ENCODE measurements around the gene BRWD1. TPM values are rescaled to one million over a fixed set of nuclear protein-coding genes. Genes with fewer than 3 reads are reported as not detected.

The BRWD1 gene
- total RNA-seq, 2 experiments from 2014 or later = 39.5 to 45.3 TPM

DNA sequence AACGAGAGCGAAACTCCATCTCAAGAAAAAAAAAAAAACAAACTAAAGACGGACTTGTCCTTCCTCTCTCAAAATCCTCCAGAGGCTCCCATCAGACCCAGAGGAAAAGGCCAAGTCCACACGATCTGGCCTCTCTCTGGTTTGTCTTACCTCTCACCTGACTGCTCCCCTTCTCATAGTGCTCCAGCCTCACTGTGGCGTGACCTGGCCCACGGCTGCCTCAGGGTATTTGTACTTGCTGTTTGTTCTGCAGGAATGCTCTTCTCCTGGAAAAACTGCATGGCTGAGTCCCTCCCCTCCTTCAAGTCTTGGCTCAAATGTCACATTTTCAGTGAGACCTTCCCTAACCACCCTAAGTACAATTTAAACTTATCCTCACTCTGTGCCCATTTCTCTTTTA, 8.0 kb upstream of the BRWD1 start:
- Mint-ChIP-seq H3K27me3 (peaks cover 1% of the 10 kb centered on the region), H3K4me1 (no peaks in the 10 kb centered on the region), H3K4me3 (no peak overlapping the region), H3K36me3 (ENCODE audit: low read depth) (no peaks in the 10 kb centered on the region), H3K27ac (no peak overlapping the region), H3K9me3 (no peaks in the 10 kb centered on the region)
- no peak for DNase-seq
- ChIA-PET POLR2A (interaction anchor here (1.0 kb wide), 1 partner anchor 9 kb away, joined by 3 read pairs; no protein-coding TSS in a partner anchor), CTCF (no interaction called here)

GRCh38 chr21:39319814-39320332, 6.4 kb upstream of the BRWD1 start:
- Mint-ChIP-seq H3K27ac (no peak overlapping the region), H3K4me1 (peaks cover 11% of the 10 kb centered on the region), H3K27me3 (peaks cover 1% of the 10 kb centered on the region), H3K36me3 (ENCODE audit: low read depth) (no peaks in the 10 kb centered on the region), H3K4me3 (no peak overlapping the region), H3K9me3 (no peaks in the 10 kb centered on the region)
- CTCF ChIA-PET = no interaction called here
- POLR2A ChIA-PET = no interaction called here
- DNase-seq = no peak

- Mint-ChIP-seq H3K27me3 (no peaks in the 10 kb centered on the region), H3K9me3 (no peaks in the 10 kb centered on the region), H3K27ac (no peak overlapping the region), H3K4me3 (no peak overlapping the region), H3K36me3 (ENCODE audit: low read depth) (no peaks in the 10 kb centered on the region), H3K4me1 (peaks cover 16% of the 10 kb centered on the region)
- CTCF ChIA-PET = no interaction called here
- POLR2A ChIA-PET = no interaction called here
- DNase-seq = no peak
Measured at GRCh38 chr21:39319251-39319756, 5.9 kb upstream of the BRWD1 start.

- no peak overlapping the region for H3K27ac Mint-ChIP-seq
- POLR2A ChIA-PET = interaction anchor here (1.0 to 7.3 kb wide), 2 partner anchors 29 to 134 kb away, joined by 4 to 197 read pairs; partner anchors contain the start of gene HMGN1
- CTCF ChIA-PET = interaction anchor here (0.6 to 1.0 kb wide), 3 partner anchors 31 to 69 kb away, joined by 3 read pairs; no protein-coding TSS in a partner anchor
- DNase-seq = no peak
- H3K4me1 Mint-ChIP-seq = peaks cover 20% of the 10 kb centered on the region
- H3K27me3 Mint-ChIP-seq = no peaks in the 10 kb centered on the region
- no peaks in the 10 kb centered on the region for H3K36me3 Mint-ChIP-seq (ENCODE audit: low read depth)
- no peak overlapping the region for H3K4me3 Mint-ChIP-seq
- no peaks in the 10 kb centered on the region for H3K9me3 Mint-ChIP-seq
Measured at GRCh38 chr21:39318091-39318959, 4.9 kb upstream of the BRWD1 start.

- DNase-seq = no peak
- peaks cover 20% of the 10 kb centered on the region for H3K4me1 Mint-ChIP-seq
- no peak overlapping the region for H3K4me3 Mint-ChIP-seq
- H3K27me3 Mint-ChIP-seq = no peaks in the 10 kb centered on the region
- ChIA-PET CTCF (interaction anchor here (0.6 to 1.0 kb wide), 3 partner anchors 32 to 70 kb away, joined by 3 read pairs; no protein-coding TSS in a partner anchor), POLR2A (interaction anchor here (1.0 to 7.3 kb wide), 2 partner anchors 29 to 133 kb away, joined by 4 to 197 read pairs; partner anchors contain the start of gene HMGN1)
- peaks cover under 1% of the 10 kb centered on the region for H3K36me3 Mint-ChIP-seq (ENCODE audit: low read depth)
- no peaks in the 10 kb centered on the region for H3K9me3 Mint-ChIP-seq
- H3K27ac Mint-ChIP-seq = no peak overlapping the region
Measured at GRCh38 chr21:39317134-39318090, 4.0 kb upstream of the BRWD1 start.

- H3K9me3 Mint-ChIP-seq = no peaks in the 10 kb centered on the region
- H3K27ac Mint-ChIP-seq = no peak overlapping the region
- H3K27me3 Mint-ChIP-seq = no peaks in the 10 kb centered on the region
- no peak overlapping the region for H3K4me3 Mint-ChIP-seq
- ChIA-PET POLR2A (interaction anchor here (1.0 to 7.3 kb wide), 2 partner anchors 10 to 30 kb away, joined by 3 to 197 read pairs; partner anchors contain the start of gene HMGN1), CTCF (no interaction called here)
- peaks cover 8% of the 10 kb centered on the region for H3K36me3 Mint-ChIP-seq (ENCODE audit: low read depth)
- H3K4me1 Mint-ChIP-seq = peaks cover 25% of the 10 kb centered on the region
- DNase-seq = no peak
Measured at GRCh38 chr21:39316729-39317128, 3.3 kb upstream of the BRWD1 start.

DNA sequence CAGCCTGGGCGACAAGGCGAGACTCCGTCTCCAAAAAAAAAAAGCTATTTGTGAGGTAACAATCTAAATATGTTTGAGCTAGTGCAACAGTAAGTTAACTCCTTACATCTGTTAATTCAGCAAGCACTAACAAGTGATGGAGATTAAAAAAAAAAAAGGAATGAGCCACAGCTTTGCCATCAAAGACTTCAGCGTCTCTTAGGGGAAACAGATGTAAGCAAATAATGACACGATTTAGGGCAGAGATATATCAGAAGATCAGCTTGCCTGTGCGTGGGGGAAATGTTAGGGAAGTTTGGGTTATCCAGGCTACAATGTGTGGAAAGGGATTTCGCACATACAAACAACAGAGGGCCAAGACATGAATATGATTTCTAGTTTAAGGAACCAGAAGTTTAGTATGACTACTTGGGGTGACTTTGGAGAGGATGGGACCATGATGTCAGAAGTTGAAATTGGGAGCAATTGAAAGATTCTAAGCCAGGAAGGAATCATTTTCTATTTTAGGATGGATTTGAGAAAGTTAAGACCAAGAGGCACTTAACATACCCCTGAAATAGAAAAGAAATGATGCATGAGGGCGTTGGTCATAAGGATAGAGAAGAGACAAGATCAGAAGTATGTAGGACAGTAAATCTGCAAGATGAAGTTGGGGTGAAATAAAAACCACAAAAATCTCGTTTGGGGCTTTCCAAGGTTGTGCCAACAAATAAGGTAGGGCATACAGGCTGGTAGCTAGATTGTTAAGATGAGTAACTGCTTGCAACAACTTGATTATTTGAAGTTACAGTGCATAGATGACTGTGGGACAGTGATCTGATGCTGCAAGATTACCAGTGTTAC, 2.4 kb upstream of the BRWD1 start:
- H3K4me3 Mint-ChIP-seq = no peak overlapping the region
- no peaks in the 10 kb centered on the region for H3K9me3 Mint-ChIP-seq
- ChIA-PET CTCF (interaction anchor here (1.4 kb wide), 1 partner anchor 72 kb away, joined by 5 read pairs; no protein-coding TSS in a partner anchor), POLR2A (interaction anchor here (1.0 to 7.3 kb wide), 7 partner anchors 7 to 131 kb away, joined by 3 to 197 read pairs (median 18); partner anchors contain the start of genes HMGN1 and PSMG1)
- H3K4me1 Mint-ChIP-seq = peaks cover 30% of the 10 kb centered on the region
- no peaks in the 10 kb centered on the region for H3K27me3 Mint-ChIP-seq
- H3K27ac Mint-ChIP-seq = peak overlapping the region; percentile 4
- no peak for DNase-seq
- H3K36me3 Mint-ChIP-seq (ENCODE audit: low read depth) = peaks cover 14% of the 10 kb centered on the region

DNA sequence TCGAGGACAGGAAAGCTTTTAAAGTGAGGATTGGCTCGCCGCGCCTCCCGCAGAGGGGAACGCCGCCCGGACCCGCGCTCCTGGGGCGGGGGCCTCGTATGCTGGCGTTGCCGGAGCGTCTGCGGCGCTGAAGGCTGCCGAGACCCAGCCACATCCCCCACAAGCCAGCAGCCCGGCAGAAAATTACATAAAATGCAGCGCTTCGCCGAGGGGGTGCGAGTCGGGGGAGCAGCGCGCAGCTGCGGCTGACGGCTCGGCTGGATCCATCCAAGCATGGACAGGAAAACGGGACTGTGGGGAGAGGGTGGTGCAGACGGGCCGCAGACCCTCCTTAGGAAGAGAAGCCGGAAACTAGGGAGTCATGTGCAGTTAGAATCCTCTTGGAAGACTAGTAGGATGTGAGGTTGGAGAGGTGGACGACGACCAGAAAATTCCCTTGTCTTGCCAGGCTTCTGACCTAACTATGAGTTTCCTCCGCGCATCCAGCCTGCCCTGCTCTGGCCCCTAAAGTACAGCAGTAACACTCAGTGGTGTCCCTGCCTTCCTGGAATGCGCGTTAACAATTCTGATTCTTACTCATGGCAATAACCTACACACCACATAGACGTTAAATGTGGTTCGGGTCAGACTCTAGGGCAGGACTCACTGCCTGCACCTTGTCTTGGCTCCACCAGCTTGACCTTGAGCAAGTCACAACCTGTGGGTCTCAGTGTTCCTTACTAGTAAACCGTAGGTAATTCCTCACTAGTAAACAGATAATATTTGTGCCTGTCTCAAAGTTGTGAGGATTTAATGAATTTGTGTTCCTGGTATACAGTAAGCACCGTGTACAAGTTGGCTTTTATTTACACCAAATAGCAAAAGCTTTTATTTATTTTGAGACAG, 953 bp upstream of the BRWD1 start:
- CTCF ChIA-PET = interaction anchor here (1.3 to 1.4 kb wide), 3 partner anchors 34 to 73 kb away, joined by 3 to 5 read pairs (median 4); partner anchors contain the start of gene HMGN1
- Mint-ChIP-seq H3K36me3 (ENCODE audit: low read depth) (peaks cover 21% of the 10 kb centered on the region), H3K27me3 (no peaks in the 10 kb centered on the region), H3K4me3 (peak overlapping the region; percentile 87), H3K9me3 (no peaks in the 10 kb centered on the region), H3K27ac (peak overlapping the region; percentile 87), H3K4me1 (peaks cover 36% of the 10 kb centered on the region)
- POLR2A ChIA-PET = interaction anchor here (0.8 to 7.3 kb wide), 16 partner anchors 9 to 548 kb away, joined by 3 to 197 read pairs (median 6); partner anchors contain the start of genes HMGN1 and PSMG1
- peak; percentile 55 for DNase-seq

- ChIA-PET CTCF (interaction anchor here (1.3 to 1.4 kb wide), 4 partner anchors 36 to 129 kb away, joined by 3 to 7 read pairs (median 5); partner anchors contain the start of genes HMGN1 and PSMG1), POLR2A (interaction anchor here (0.7 to 7.3 kb wide), 18 partner anchors 8 to 546 kb away, joined by 3 to 197 read pairs (median 6); partner anchors contain the start of genes HMGN1 and PSMG1)
- Mint-ChIP-seq H3K9me3 (no peaks in the 10 kb centered on the region), H3K36me3 (ENCODE audit: low read depth) (peaks cover 30% of the 10 kb centered on the region), H3K27me3 (no peaks in the 10 kb centered on the region), H3K27ac (peak overlapping the region; percentile 87), H3K4me3 (peak overlapping the region; percentile 87), H3K4me1 (peaks cover 43% of the 10 kb centered on the region)
- peak; percentile 59 for DNase-seq
Measured at GRCh38 chr21:39313042-39313570, 326 bp downstream of the BRWD1 start.

- peak; percentile 94 for DNase-seq
- peaks cover 43% of the 10 kb centered on the region for H3K4me1 Mint-ChIP-seq
- H3K9me3 Mint-ChIP-seq = no peaks in the 10 kb centered on the region
- peak overlapping the region; percentile 86 for H3K27ac Mint-ChIP-seq
- ChIA-PET CTCF (interaction anchor here (0.6 to 1.4 kb wide), 5 partner anchors 13 to 128 kb away, joined by 3 to 7 read pairs (median 4); partner anchors contain the start of genes HMGN1 and PSMG1), POLR2A (interaction anchor here (0.6 to 7.3 kb wide), 18 partner anchors 8 to 544 kb away, joined by 3 to 197 read pairs (median 6); partner anchors contain the start of genes HMGN1 and PSMG1)
- H3K27me3 Mint-ChIP-seq = no peaks in the 10 kb centered on the region
- peak overlapping the region; percentile 87 for H3K4me3 Mint-ChIP-seq
- H3K36me3 Mint-ChIP-seq (ENCODE audit: low read depth) = peaks cover 38% of the 10 kb centered on the region
Measured at GRCh38 chr21:39312112-39313041, 1.1 kb downstream of the BRWD1 start.

Measured in activated CD4-positive, alpha-beta memory T cell treated with anti-CD3 and anti-CD28 coated beads, Interleukin-2, amount 10 ng/mL, durations not matched to agents 7 days and 5 days (primary cell).